Peyer's patch (tissue), 4 donors: ENCODE measurements around the gene ZNF48. TPM values are rescaled to one million over a fixed set of nuclear protein-coding genes. Genes with fewer than 3 reads are reported as not detected.

ENCODE experiments used
- DNase-seq, 3 donors: peaks; one replicate each; pipeline ENCODE4 v3.0.0-alpha.2; 2017 to 2019
- H3K27ac ChIP-seq, 4 donors: fragments of 200-600 bp; sonication (generic); one replicate each; pipeline ENCODE4 v1.5.1; 2016 to 2019
- H3K27me3 ChIP-seq, 2 donors: fragments of 200-600 bp; sonication (generic); one replicate each; pipeline ENCODE4 v1.5.1; 2019
- H3K36me3 ChIP-seq, 3 donors: fragments of 200-600 bp; sonication (generic); one replicate each; pipeline ENCODE4 v1.5.1; 2016 to 2019
- H3K4me1 ChIP-seq, 4 donors: fragments of 200-600 bp; sonication (generic); one replicate each; pipeline ENCODE4 v1.5.1; 2016 to 2019
- H3K4me3 ChIP-seq, 4 donors: fragments of 200-600 bp; sonication (generic); 1 replicate in 3 of 4; 2 replicates in 1 of 4; pipeline ENCODE4 v1.5.1; 2016 to 2019; ENCODE audit warnings: mild to moderate bottlenecking in 1 of 4
- H3K9me3 ChIP-seq, 4 donors: fragments of 200-600 bp; sonication (generic); one replicate each; pipeline ENCODE4 v1.5.1; 2016 to 2019; ENCODE audit warnings: mild to moderate bottlenecking in 1 of 4
- CTCF ChIP-seq, 6 experiments: fragments of 450-650 bp in 4 of 6; fragments of 200-600 bp in 2 of 6; sonication (generic) in 1 of 6; IDR thresholded peaks; one replicate each; pipeline ENCODE4 v1.5.1; 2017 to 2019; ENCODE audit warnings: antibody characterized with exemption in 6 of 6, mild to moderate bottlenecking in 3 of 6, moderate library complexity in 1 of 6
- POLR2A ChIP-seq, 2 donors: fragments of 450-650 bp; IDR thresholded peaks; one replicate each; pipeline ENCODE4 v1.5.1; 2017; ENCODE audit warnings: antibody characterized with exemption in 2 of 2, mild to moderate bottlenecking in 2 of 2, moderate library complexity in 2 of 2
- total RNA-seq, 4 donors: library from RNA; depleted of rRNA; stranded (reverse); fragments of >200 nt; gene quantifications; one replicate each; pipeline ENCODE4 v1.1.0, GENCODE V29; 2016

The ZNF48 gene
- total RNA-seq, 4 donors from 2014 or later: 4.2 to 9.7 (median 7.1) TPM

DNA sequence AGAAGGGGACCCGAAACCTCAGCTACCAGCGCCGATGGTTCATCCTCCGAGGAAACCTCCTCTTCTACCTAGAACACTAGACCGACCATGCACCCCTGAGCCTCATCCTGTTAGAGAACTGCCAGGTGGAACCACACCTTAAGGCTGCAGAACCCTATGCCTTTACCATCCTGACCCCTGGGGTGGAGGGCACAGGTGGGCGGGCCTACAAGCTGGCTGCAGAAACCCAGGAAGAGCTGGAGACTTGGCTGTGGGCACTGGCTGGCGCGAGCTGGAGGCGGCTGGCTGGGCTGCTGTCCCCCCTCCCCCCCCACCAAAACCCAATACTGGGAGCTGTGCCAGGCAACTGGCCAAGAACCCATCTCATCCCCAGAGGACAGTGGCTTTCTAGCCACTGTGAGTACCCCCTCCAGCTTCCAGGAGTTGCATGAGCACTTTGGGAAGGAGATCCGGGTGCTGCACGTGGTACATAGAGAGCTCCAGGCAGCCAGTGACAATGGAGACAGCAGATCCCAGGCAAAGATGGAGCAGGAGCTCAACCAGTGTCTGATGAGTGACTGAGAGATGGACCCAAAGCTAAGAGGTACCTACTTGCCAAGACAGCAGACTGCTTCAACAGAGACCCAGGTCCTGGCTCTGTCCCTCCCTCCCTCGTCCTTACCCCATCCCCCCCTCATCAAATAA is 38.7 kb upstream of the ZNF48 start:
- Histone ChIP-seq H3K4me3 (peak overlapping the region in 2 of 4 donors; percentile 68 to 93), H3K36me3 (peaks cover 0 to 70% (median 0%) of the 10 kb centered on the region in 3 donors), H3K4me1 (peaks cover 0 to 47% (median 7%) of the 10 kb centered on the region in 4 donors), H3K27me3 (no peaks in the 10 kb centered on the region), H3K9me3 (no peaks in the 10 kb centered on the region), H3K27ac (peak overlapping the region; percentile 86 to 98 (median 90))
- DNase-seq: peak in 1 of 3 donors; percentile 40
- no peak for TF ChIP-seq CTCF (IDR thresholded peaks at IDR 0.05)
- TF ChIP-seq POLR2A (IDR thresholded peaks at IDR 0.05): no peak

- no peaks in the 10 kb centered on the region for H3K9me3 ChIP-seq
- peaks cover 0 to 40% (median 7%) of the 10 kb centered on the region in 4 donors for H3K4me1 ChIP-seq
- peak overlapping the region in 2 of 4 donors; percentile 93 to 98 for H3K27ac ChIP-seq
- H3K27me3 ChIP-seq: no peaks in the 10 kb centered on the region
- DNase-seq: no peak
- H3K36me3 ChIP-seq: peaks cover 0 to 66% (median 0%) of the 10 kb centered on the region in 3 donors
- TF ChIP-seq POLR2A (IDR thresholded peaks at IDR 0.05) (no peak), CTCF (IDR thresholded peaks at IDR 0.05) (no peak)
- H3K4me3 ChIP-seq: no peak overlapping the region
These were observed 38.0 kb upstream of the ZNF48 start for GRCh38 chr16:30357085-30357714.

GRCh38 chr16:30357715-30358576 is 37.3 kb upstream of the ZNF48 start:
- H3K27ac ChIP-seq: no peak overlapping the region
- H3K9me3 ChIP-seq: no peaks in the 10 kb centered on the region
- DNase-seq: no peak
- TF ChIP-seq CTCF (IDR thresholded peaks at IDR 0.05) (no peak), POLR2A (IDR thresholded peaks at IDR 0.05) (no peak)
- no peaks in the 10 kb centered on the region for H3K27me3 ChIP-seq
- no peak overlapping the region for H3K4me3 ChIP-seq
- H3K36me3 ChIP-seq: peaks cover 0 to 66% (median 0%) of the 10 kb centered on the region in 3 donors
- peaks cover 0 to 33% (median 7%) of the 10 kb centered on the region in 4 donors for H3K4me1 ChIP-seq

- no peak for DNase-seq
- Histone ChIP-seq H3K27ac (no peak overlapping the region), H3K4me3 (no peak overlapping the region), H3K27me3 (no peaks in the 10 kb centered on the region), H3K9me3 (no peaks in the 10 kb centered on the region), H3K4me1 (peaks cover 0 to 30% (median 7%) of the 10 kb centered on the region in 4 donors), H3K36me3 (peaks cover 0 to 66% (median 0%) of the 10 kb centered on the region in 3 donors)
- TF ChIP-seq CTCF (IDR thresholded peaks at IDR 0.05) (no peak), POLR2A (IDR thresholded peaks at IDR 0.05) (no peak)
These were observed 36.7 kb upstream of the ZNF48 start for GRCh38 chr16:30358577-30358936.

DNA sequence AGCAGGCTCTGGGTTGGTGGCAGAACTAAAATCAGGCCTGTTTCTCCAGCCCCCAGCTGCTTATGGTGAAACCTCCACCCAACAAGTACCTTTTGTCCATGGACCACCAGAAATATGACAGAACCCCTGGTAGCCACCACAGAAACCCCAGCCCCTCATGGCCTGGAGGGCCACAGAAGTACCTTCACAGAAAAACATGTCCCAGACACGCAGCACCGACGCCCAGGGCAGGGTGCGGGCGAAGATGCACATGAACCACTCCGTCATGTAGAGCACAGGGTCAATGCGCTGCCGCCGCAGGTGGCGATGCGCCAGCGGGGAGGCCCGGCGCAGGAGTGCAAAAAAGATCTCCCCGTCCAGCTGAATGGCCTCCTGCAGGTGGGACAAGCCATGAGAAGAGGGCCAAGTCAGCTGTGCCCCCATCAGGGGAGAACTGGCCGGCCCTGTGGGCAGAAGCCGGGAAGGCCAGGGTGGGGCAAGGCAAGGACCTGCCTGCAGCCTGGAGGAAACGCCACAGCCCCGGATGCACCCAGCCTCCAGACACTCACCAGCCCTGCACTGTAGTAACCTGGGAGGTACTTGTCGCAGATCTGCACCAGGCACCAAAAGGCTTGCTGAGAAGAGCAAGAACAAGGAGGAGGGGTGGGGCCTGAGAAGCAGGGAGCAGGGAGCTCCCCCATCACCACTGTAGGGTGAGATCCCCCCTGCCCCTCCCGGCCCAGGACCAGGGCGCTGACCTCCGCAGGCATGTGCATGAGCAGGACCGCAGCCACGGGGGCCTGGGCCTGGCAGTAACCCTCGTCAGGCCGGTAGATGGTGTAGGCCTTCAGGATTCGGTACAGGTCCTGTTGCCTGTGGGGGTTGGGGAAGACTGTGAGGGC is 36.0 kb upstream of the ZNF48 start:
- Histone ChIP-seq H3K4me1 (peaks cover 0 to 23% (median 5%) of the 10 kb centered on the region in 4 donors), H3K4me3 (no peak overlapping the region), H3K27ac (no peak overlapping the region), H3K9me3 (no peaks in the 10 kb centered on the region), H3K36me3 (peaks cover 0 to 64% (median 0%) of the 10 kb centered on the region in 3 donors), H3K27me3 (no peaks in the 10 kb centered on the region)
- no peak for TF ChIP-seq CTCF (IDR thresholded peaks at IDR 0.05)
- no peak for TF ChIP-seq POLR2A (IDR thresholded peaks at IDR 0.05)
- no peak for DNase-seq
